Mesenchymal stem cell (in vitro differentiated cells and primary cell): ENCODE data around the gene NPPC. TPM values are rescaled to one million over a fixed set of nuclear protein-coding genes. Genes with fewer than 3 reads are reported as not detected.

Source experiments
- DNase-seq: peaks from one replicate; pipeline ENCODE4 v3.0.0-alpha.2; 2013
- H2AFZ ChIP-seq: one replicate; pipeline ENCODE4 v1.6.1; 2013; ENCODE audit warnings: low read depth, mild to moderate bottlenecking, control low read depth, inconsistent platforms, low read length, moderate library complexity
- H2AK5ac ChIP-seq: 2 replicates; pipeline ENCODE4 v1.6.1; 2013; ENCODE audit warnings: low read length, moderate library complexity, mild to moderate bottlenecking, inconsistent platforms; ENCODE audit not compliant: severe bottlenecking
- H2BK120ac ChIP-seq: one replicate; pipeline ENCODE4 v1.6.1; 2013; ENCODE audit warnings: low read depth, mild to moderate bottlenecking, inconsistent platforms, low read length, moderate library complexity
- H2BK12ac ChIP-seq, 2 experiments: one replicate each; pipeline ENCODE4 v1.6.1; 2013; ENCODE audit warnings: inconsistent platforms in 2 of 2, low read length in 2 of 2, mild to moderate bottlenecking in 2 of 2, moderate library complexity in 2 of 2, control low read depth in 1 of 2
- H2BK15ac ChIP-seq: one replicate; pipeline ENCODE4 v1.6.1; 2013; ENCODE audit warnings: mild to moderate bottlenecking, low read depth, inconsistent platforms; ENCODE audit not compliant: poor library complexity, severe bottlenecking
- H2BK5ac ChIP-seq: 2 replicates; pipeline ENCODE4 v1.6.1; 2013; ENCODE audit warnings: low read depth, mild to moderate bottlenecking, low read length, control low read depth, inconsistent platforms; ENCODE audit not compliant: poor library complexity, severe bottlenecking
- H3K14ac ChIP-seq, 2 experiments: one replicate each; pipeline ENCODE4 v1.6.1; 2013; ENCODE audit warnings: inconsistent platforms in 2 of 2, low read length in 2 of 2, control low read depth in 1 of 2, mild to moderate bottlenecking in 1 of 2, moderate library complexity in 1 of 2
- H3K18ac ChIP-seq, 2 experiments: one replicate each; pipeline ENCODE4 v1.6.1; 2013; ENCODE audit warnings: inconsistent platforms in 2 of 2, low read length in 2 of 2, control low read depth in 1 of 2, low read depth in 1 of 2, mild to moderate bottlenecking in 1 of 2
- H3K23ac ChIP-seq, 2 experiments: one replicate each; pipeline ENCODE4 v1.6.1; 2013; ENCODE audit warnings: inconsistent platforms in 2 of 2, low read length in 2 of 2, mild to moderate bottlenecking in 2 of 2, moderate library complexity in 2 of 2, control low read depth in 1 of 2
- H3K27ac ChIP-seq: 2 replicates; pipeline ENCODE4 v1.5.1; 2013; ENCODE audit warnings: mild to moderate bottlenecking, moderate library complexity, low read length, control low read depth, inconsistent platforms; ENCODE audit not compliant: poor library complexity, severe bottlenecking
- H3K27me3 ChIP-seq, 2 experiments: 2 replicates each; pipeline versions ENCODE4 v1.6.1 to v1.7.0; 2013; ENCODE audit warnings: low read length in 2 of 2, mild to moderate bottlenecking in 2 of 2, moderate library complexity in 2 of 2, control low read depth in 1 of 2, inconsistent platforms in 1 of 2; ENCODE audit not compliant: control insufficient read depth in 1 of 2, insufficient read depth in 1 of 2
- H3K36me3 ChIP-seq, 2 experiments: 2 replicates each; pipeline versions ENCODE4 v1.6.1 to v1.7.0; 2013; ENCODE audit warnings: low read length in 2 of 2, control low read depth in 1 of 2, inconsistent platforms in 1 of 2, low read depth in 1 of 2, mild to moderate bottlenecking in 1 of 2; ENCODE audit not compliant: insufficient read depth in 2 of 2, control insufficient read depth in 1 of 2
- H3K4ac ChIP-seq, 2 experiments: one replicate each; pipeline ENCODE4 v1.6.1; 2013; ENCODE audit warnings: inconsistent platforms in 2 of 2, low read length in 2 of 2, mild to moderate bottlenecking in 2 of 2, moderate library complexity in 2 of 2, control low read depth in 1 of 2, low read depth in 1 of 2
- H3K4me1 ChIP-seq: 2 replicates; pipeline ENCODE4 v1.6.1; 2013; ENCODE audit warnings: low read depth, low read length, control low read depth; ENCODE audit not compliant: control insufficient read depth, insufficient read depth
- H3K4me2 ChIP-seq: 2 replicates; pipeline ENCODE4 v1.6.1; 2013; ENCODE audit warnings: low read length, mild to moderate bottlenecking, inconsistent platforms; ENCODE audit not compliant: poor library complexity, severe bottlenecking
- H3K4me3 ChIP-seq, 2 experiments: 2 replicates each; pipeline versions ENCODE4 v1.5.1 to v1.7.0; 2013; ENCODE audit warnings: low read length in 2 of 2, mild to moderate bottlenecking in 2 of 2, control low read depth in 1 of 2, low read depth in 1 of 2; ENCODE audit not compliant: insufficient read depth in 1 of 2
- H3K79me1 ChIP-seq: replicated peaks from 2 replicates; pipeline ENCODE4 v1.6.1; 2013; ENCODE audit warnings: mild to moderate bottlenecking, control low read depth, low read length, inconsistent platforms; ENCODE audit not compliant: poor library complexity, severe bottlenecking
- H3K9ac ChIP-seq: 2 replicates; pipeline ENCODE4 v1.7.0; 2013; ENCODE audit warnings: mild to moderate bottlenecking, low read length, moderate library complexity
- H3K9me3 ChIP-seq: 2 replicates; pipeline ENCODE4 v1.7.0; 2013; ENCODE audit warnings: mild to moderate bottlenecking, low read length; ENCODE audit not compliant: control insufficient read depth
- H4K8ac ChIP-seq: one replicate; pipeline ENCODE4 v1.6.1; 2013; ENCODE audit warnings: inconsistent platforms, mild to moderate bottlenecking, low read length, moderate library complexity
- H4K91ac ChIP-seq: one replicate; pipeline ENCODE4 v1.6.1; 2013; ENCODE audit warnings: mild to moderate bottlenecking, low read length, inconsistent platforms
- WGBS: methylation state at CpG from one replicate; pipeline ENCODE4 v1.1.7; 2013; ENCODE audit warnings: mixed read lengths; 5-methylcytosine and 5-hydroxymethylcytosine counted together
- polyA plus RNA-seq, 2 experiments: library from polyadenylated mRNA; stranded (reverse); fragments of 200-250 nt; gene quantifications; one replicate each; pipeline ENCODE4 v1.2.3, GENCODE V29; 2013

NPPC gene
- not detected for polyA plus RNA-seq (2013, experiment 1 of 2)
- polyA plus RNA-seq (2013, experiment 2 of 2) = not detected

GRCh38 chr2:231926180-231926741 is at the start of gene NPPC:
Gene NPPC (minus strand): TSS chr2:231926396. CDS start chr2:231926249, 147 bp downstream.
- H3K14ac ChIP-seq = no peak within 1 kb of the TSS
- peak within 1 kb of the TSS; percentile 36 for H2AFZ ChIP-seq
- H4K8ac ChIP-seq = peak within 1 kb of the TSS; percentile 30
- peak within 1 kb of the TSS; percentile 54 to 70 for H3K4me3 ChIP-seq
- no peak within 1 kb of the TSS for H2BK5ac ChIP-seq
- H3K4me1 ChIP-seq = peaks cover 29% of the 10 kb centered on the region
- WGBS = 2% methylated on average over 48 of the region's 54 CpGs
- peak; percentile 46 for DNase-seq
- H3K27me3 ChIP-seq = peaks cover 83 to 96% of the 10 kb centered on the region in 2 experiments
- no peak within 1 kb of the TSS for H4K91ac ChIP-seq
- H3K4me2 ChIP-seq = peak within 1 kb of the TSS; percentile 97
- H3K36me3 ChIP-seq = no peaks in the 10 kb centered on the region
- no peak within 1 kb of the TSS for H3K9ac ChIP-seq
- H2BK120ac ChIP-seq = no peak within 1 kb of the TSS
- no peaks in the 10 kb centered on the region for H3K79me1 ChIP-seq
- no peak within 1 kb of the TSS for H2BK12ac ChIP-seq
- peak within 1 kb of the TSS; percentile 19 for H2BK15ac ChIP-seq
- peak within 1 kb of the TSS in 1 of 2 experiments; percentile 23 for H3K23ac ChIP-seq
- H3K27ac ChIP-seq = no peak within 1 kb of the TSS
- H3K9me3 ChIP-seq = no peaks in the 10 kb centered on the region
- H2AK5ac ChIP-seq = no peak within 1 kb of the TSS
- no peak within 1 kb of the TSS for H3K4ac ChIP-seq
- no peak within 1 kb of the TSS for H3K18ac ChIP-seq

- no peak overlapping the region for H2BK5ac ChIP-seq
- H4K91ac ChIP-seq = no peak overlapping the region
- no peak overlapping the region for H3K27ac ChIP-seq
- H2AK5ac ChIP-seq = no peak overlapping the region
- no peak overlapping the region for H4K8ac ChIP-seq
- no peak overlapping the region for H3K4ac ChIP-seq
- no peaks in the 10 kb centered on the region for H3K36me3 ChIP-seq
- no peak for DNase-seq
- H3K9ac ChIP-seq = no peak overlapping the region
- H3K27me3 ChIP-seq = no peaks in the 10 kb centered on the region
- H2AFZ ChIP-seq = no peak overlapping the region
- H2BK120ac ChIP-seq = no peak overlapping the region
- H3K79me1 ChIP-seq = peaks cover 12% of the 10 kb centered on the region
- H3K4me1 ChIP-seq = no peaks in the 10 kb centered on the region
- no peak overlapping the region for H3K18ac ChIP-seq
- H3K14ac ChIP-seq = no peak overlapping the region
- H3K23ac ChIP-seq = no peak overlapping the region
- H3K9me3 ChIP-seq = no peaks in the 10 kb centered on the region
- H2BK12ac ChIP-seq = no peak overlapping the region
- no peak overlapping the region for H3K4me2 ChIP-seq
- no peak overlapping the region for H3K4me3 ChIP-seq
- H2BK15ac ChIP-seq = no peak overlapping the region
- WGBS = 88% methylated on average over 1 of the region's 2 CpGs
Measured at GRCh38 chr2:231975001-231975400, 48.8 kb upstream of the NPPC start.

- no peak overlapping the region for H2BK120ac ChIP-seq
- no peak overlapping the region for H4K91ac ChIP-seq
- no peak overlapping the region for H2BK5ac ChIP-seq
- H3K4me1 ChIP-seq = no peaks in the 10 kb centered on the region
- no peak for DNase-seq
- no peak overlapping the region for H3K4me3 ChIP-seq
- H3K9ac ChIP-seq = no peak overlapping the region
- H3K79me1 ChIP-seq = peaks cover 12% of the 10 kb centered on the region
- peaks cover 0 to 2% of the 10 kb centered on the region in 2 experiments for H3K36me3 ChIP-seq
- no peak overlapping the region for H3K14ac ChIP-seq
- H3K27ac ChIP-seq = no peak overlapping the region
- H3K9me3 ChIP-seq = no peaks in the 10 kb centered on the region
- H2AK5ac ChIP-seq = no peak overlapping the region
- H2BK15ac ChIP-seq = no peak overlapping the region
- no peak overlapping the region for H2AFZ ChIP-seq
- no peak overlapping the region for H4K8ac ChIP-seq
- H3K18ac ChIP-seq = no peak overlapping the region
- H3K4me2 ChIP-seq = no peak overlapping the region
- H2BK12ac ChIP-seq = no peak overlapping the region
- no peak overlapping the region for H3K23ac ChIP-seq
- no peak overlapping the region for H3K4ac ChIP-seq
- WGBS = no CpG with 5 or more reads among the region's 3 CpGs
- no peaks in the 10 kb centered on the region for H3K27me3 ChIP-seq
Measured at GRCh38 chr2:231970461-231970860, 44.3 kb upstream of the NPPC start.

GRCh38 chr2:231968820-231969219 is 42.6 kb upstream of the NPPC start:
- no peak overlapping the region for H3K23ac ChIP-seq
- H2BK15ac ChIP-seq = no peak overlapping the region
- H2AK5ac ChIP-seq = no peak overlapping the region
- H3K4me1 ChIP-seq = no peaks in the 10 kb centered on the region
- H3K4me2 ChIP-seq = no peak overlapping the region
- H3K4me3 ChIP-seq = no peak overlapping the region
- no peak overlapping the region for H3K4ac ChIP-seq
- no peak overlapping the region for H4K91ac ChIP-seq
- H3K9ac ChIP-seq = no peak overlapping the region
- no peak overlapping the region for H2BK12ac ChIP-seq
- no peaks in the 10 kb centered on the region for H3K27me3 ChIP-seq
- peaks cover 0 to 2% of the 10 kb centered on the region in 2 experiments for H3K36me3 ChIP-seq
- H2AFZ ChIP-seq = no peak overlapping the region
- no peak overlapping the region for H3K27ac ChIP-seq
- no peak overlapping the region for H4K8ac ChIP-seq
- no peak overlapping the region for H2BK120ac ChIP-seq
- H2BK5ac ChIP-seq = no peak overlapping the region
- WGBS = 100% methylated on average over 5 of the region's 6 CpGs
- DNase-seq = no peak
- H3K9me3 ChIP-seq = no peaks in the 10 kb centered on the region
- peaks cover 9% of the 10 kb centered on the region for H3K79me1 ChIP-seq
- no peak overlapping the region for H3K18ac ChIP-seq
- H3K14ac ChIP-seq = no peak overlapping the region
